Lung (tissue), 12 donors: ENCODE results near the gene DLX1. TPM values are rescaled to one million over a fixed set of nuclear protein-coding genes. Genes with fewer than 3 reads are reported as not detected.

Experiments
- ATAC-seq: fragments of 200-7000 bp; cut with Tn5 transposase; one replicate; pipeline ENCODE4 v1.9.1; 2020; ENCODE audit warnings: moderate number of reproducible peaks; ENCODE audit not compliant: insufficient read depth, low FRiP score
- DNase-seq, 3 donors: peaks; one replicate each; pipeline ENCODE4 v3.0.0-alpha.2; 2013 to 2017
- H3K27ac ChIP-seq, 2 donors: one replicate each; pipeline ENCODE4 v1.5.1; 2013; ENCODE audit warnings: mild to moderate bottlenecking in 2 of 2, moderate library complexity in 2 of 2, control low read depth in 1 of 2, inconsistent platforms in 1 of 2, low read depth in 1 of 2, low read length in 1 of 2
- H3K27me3 ChIP-seq, 3 donors: one replicate each; pipeline ENCODE4 v1.5.1; 2013; ENCODE audit warnings: low read length in 2 of 3; ENCODE audit not compliant: control insufficient read depth in 3 of 3, insufficient read depth in 3 of 3
- H3K36me3 ChIP-seq, 4 donors: one replicate each; pipeline ENCODE4 v1.5.1; 2013; ENCODE audit warnings: low read length in 4 of 4, mild to moderate bottlenecking in 1 of 4, moderate library complexity in 1 of 4; ENCODE audit not compliant: control insufficient read depth in 4 of 4, insufficient read depth in 4 of 4
- H3K4me1 ChIP-seq, 5 donors: one replicate each; pipeline ENCODE4 v1.5.1; 2013; ENCODE audit warnings: low read length in 5 of 5, mild to moderate bottlenecking in 2 of 5, moderate library complexity in 1 of 5; ENCODE audit not compliant: control insufficient read depth in 5 of 5, insufficient read depth in 5 of 5
- H3K4me3 ChIP-seq: one replicate; pipeline ENCODE4 v1.5.1; 2013; ENCODE audit warnings: mild to moderate bottlenecking, control low read depth, moderate library complexity
- H3K9ac ChIP-seq, 2 donors: one replicate each; pipeline ENCODE4 v1.5.1; 2013; ENCODE audit warnings: low read length in 2 of 2, control low read depth in 1 of 2; ENCODE audit not compliant: insufficient read depth in 1 of 2
- H3K9me3 ChIP-seq, 4 donors: one replicate each; pipeline ENCODE4 v1.5.1; 2013; ENCODE audit warnings: low read length in 3 of 4, mild to moderate bottlenecking in 1 of 4, moderate library complexity in 1 of 4; ENCODE audit not compliant: control insufficient read depth in 4 of 4, insufficient read depth in 3 of 4
- WGBS, 2 donors: extraction: QIAGEN DNeasy Blood & Tissue Kit; methylation state at CpG; one replicate each; pipeline ENCODE4 v1.1.7; 2013; 5-methylcytosine and 5-hydroxymethylcytosine counted together
- polyA plus RNA-seq, 2 donors: library from polyadenylated mRNA; stranded (reverse); fragments of 200-250 nt; gene quantifications; one replicate each; pipeline ENCODE4 v1.2.1, GENCODE V29; 2013
- total RNA-seq, 2 donors: library from RNA; depleted of rRNA in 1 of 2; stranded (reverse); fragments of >200 nt in 1 of 2; gene quantifications; one replicate each; pipeline ENCODE4 v1.2.1, GENCODE V29; 2014 to 2021
- TF ChIP-seq, protein P1 (sequence below): IDR thresholded peaks from 2 replicates; pipeline ENCODE4 v1.5.1; 2012; ENCODE audit warnings: mild to moderate bottlenecking; ENCODE audit errors: control extremely low read depth, extremely low read depth
- donor health status: control.
- donor health status: control.
- donor health status: Bipolar disorder and iron deficiency.
- donor health status: healthy.
- donor health status: DM: yes; HTN: yes; CAD: no.

The DLX1 gene
- total and polyA plus RNA-seq, 4 donors: 0.05 TPM; not detected in 3

DNA sequence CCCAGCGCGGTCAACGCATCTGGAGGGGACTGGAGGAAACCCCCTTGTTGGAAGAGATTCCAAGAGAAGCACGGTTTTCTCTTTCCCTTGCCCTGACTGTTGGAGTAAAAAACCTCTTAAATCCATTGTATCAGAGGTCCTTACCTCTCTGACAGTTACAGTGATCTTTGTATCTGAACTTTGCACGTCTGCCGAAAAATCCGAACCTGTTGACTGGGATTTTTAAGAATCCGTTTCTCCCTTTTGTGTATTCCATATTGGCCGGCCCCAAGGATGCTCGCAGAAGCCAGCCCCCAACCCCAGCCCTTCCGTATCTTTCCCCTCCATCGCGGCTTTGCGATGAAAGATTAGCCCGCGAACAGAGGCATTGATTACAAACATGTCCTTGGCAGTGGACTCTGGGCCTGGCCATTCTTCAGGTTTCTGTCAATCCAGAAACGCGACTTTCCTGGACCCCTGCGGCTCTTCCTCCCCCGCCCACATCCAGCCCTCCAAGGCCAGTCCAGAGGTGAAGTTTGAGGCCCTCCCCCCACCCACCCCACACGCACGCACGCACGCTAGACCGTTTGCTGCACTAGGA, 4.6 kb upstream of the DLX1 start:
- 13 to 22% methylated on average over 25 of the region's 25 CpGs for WGBS, 2 donors
- no peak for ATAC-seq
- peak in 1 of 3 donors; percentile 5 for DNase-seq

DNA sequence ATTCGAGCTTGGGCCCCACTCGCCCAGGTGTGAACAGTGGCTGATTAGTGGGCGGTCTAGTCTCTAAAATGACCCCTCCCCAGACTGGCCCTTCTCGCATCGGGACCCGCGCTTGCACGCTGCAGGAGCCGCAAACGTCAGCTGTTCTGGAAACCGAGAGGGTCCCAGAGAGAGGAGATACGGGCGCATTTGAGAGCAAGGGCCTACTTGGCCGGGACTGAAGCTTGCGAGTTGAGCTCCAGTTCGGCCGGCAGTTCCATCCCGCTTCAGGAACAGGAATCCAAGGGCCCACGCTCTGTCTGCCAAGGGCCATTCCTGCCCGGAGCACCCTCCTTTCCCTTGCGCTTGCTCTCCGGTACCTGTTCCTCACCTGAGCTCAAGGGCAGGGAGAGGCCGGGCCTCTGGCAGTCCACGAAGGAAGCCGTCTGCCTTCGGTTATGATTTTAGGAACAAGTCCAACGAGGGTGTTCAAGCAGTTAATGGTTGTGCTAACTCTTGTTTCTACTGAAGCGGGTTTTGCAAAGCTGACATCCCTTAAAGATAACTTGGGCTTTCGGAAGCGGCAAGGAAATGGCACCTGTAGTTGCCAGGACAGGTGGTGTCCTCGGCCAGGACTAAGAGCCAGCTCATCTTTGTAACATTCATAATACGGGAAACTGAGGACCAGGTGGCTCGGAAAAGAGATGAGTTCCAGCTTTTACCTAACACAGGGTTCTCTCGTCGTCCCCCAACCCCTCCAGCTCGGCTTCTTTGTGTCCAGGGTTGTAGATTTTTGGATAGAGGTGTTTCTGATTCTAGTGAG, 3.9 kb upstream of the DLX1 start:
- Histone ChIP-seq H3K9ac (no peak overlapping the region), H3K36me3 (no peaks in the 10 kb centered on the region), H3K4me1 (peaks cover 0 to 19% (median 0%) of the 10 kb centered on the region in 5 donors), H3K27me3 (peaks cover 10 to 98% (median 83%) of the 10 kb centered on the region in 3 donors), H3K4me3 (no peak overlapping the region), H3K27ac (no peak overlapping the region), H3K9me3 (peaks cover 0 to 21% (median 0%) of the 10 kb centered on the region in 4 donors)
- ATAC-seq: no peak
- peak; percentile 27 to 44 (median 44) for DNase-seq
- 9 to 11% methylated on average over 36 of the region's 36 CpGs for WGBS, 2 donors
- TF ChIP-seq, protein P1, sequence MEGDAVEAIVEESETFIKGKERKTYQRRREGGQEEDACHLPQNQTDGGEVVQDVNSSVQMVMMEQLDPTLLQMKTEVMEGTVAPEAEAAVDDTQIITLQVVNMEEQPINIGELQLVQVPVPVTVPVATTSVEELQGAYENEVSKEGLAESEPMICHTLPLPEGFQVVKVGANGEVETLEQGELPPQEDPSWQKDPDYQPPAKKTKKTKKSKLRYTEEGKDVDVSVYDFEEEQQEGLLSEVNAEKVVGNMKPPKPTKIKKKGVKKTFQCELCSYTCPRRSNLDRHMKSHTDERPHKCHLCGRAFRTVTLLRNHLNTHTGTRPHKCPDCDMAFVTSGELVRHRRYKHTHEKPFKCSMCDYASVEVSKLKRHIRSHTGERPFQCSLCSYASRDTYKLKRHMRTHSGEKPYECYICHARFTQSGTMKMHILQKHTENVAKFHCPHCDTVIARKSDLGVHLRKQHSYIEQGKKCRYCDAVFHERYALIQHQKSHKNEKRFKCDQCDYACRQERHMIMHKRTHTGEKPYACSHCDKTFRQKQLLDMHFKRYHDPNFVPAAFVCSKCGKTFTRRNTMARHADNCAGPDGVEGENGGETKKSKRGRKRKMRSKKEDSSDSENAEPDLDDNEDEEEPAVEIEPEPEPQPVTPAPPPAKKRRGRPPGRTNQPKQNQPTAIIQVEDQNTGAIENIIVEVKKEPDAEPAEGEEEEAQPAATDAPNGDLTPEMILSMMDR: no peak

More for the DNA sequence above, 4.6 kb upstream of the DLX1 start:
- no peak overlapping the region for H3K4me3 ChIP-seq
- H3K9me3 ChIP-seq: peaks cover 0 to 20% (median 0%) of the 10 kb centered on the region in 4 donors
- no peak overlapping the region for H3K27ac ChIP-seq
- peaks cover 0 to 15% (median 0%) of the 10 kb centered on the region in 5 donors for H3K4me1 ChIP-seq
- TF ChIP-seq, protein P1: no peak
- H3K36me3 ChIP-seq: no peaks in the 10 kb centered on the region
- peaks cover 10 to 95% (median 76%) of the 10 kb centered on the region in 3 donors for H3K27me3 ChIP-seq
- no peak overlapping the region for H3K9ac ChIP-seq

DNA sequence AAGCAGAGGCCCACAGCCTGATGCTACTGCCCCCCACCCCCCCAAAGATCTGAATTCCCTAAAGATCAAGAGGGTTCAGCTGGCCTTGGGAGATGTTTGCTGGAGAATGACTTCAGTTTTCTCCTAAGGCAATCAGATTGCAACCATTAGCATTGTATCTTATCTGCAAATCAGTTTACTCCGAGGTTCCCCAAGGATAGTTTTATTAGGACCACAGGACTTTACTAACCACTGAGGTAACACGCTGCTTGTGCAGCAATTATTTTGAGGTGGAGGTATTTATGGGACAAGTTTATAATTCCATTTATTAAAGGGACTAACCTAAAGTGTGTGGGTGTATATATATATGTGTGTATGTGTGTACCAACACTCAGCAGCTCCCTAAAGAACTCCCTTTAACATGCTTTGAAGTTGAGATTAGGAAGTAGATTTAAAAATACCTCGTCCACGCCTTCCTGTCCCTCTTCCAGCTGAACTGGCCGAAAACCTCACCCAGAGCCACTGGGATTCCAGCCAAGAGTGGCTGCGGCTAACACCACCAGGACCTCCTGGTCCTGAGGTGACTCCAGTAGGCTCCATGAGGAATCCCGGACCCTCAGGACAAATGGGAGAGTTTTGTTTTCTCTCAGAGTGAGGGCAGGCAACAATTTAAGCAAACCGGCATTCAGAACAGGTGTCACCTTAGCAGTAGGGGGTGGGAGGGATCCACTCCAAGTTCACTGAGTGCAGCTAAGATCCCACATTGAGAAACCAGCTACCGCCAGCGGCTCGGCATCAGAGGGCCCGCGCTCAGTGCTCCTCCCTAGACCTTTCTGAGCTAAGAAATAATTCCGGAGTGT, 3.0 kb upstream of the DLX1 start:
- 10 to 11% methylated on average over 14 of the region's 14 CpGs for WGBS, 2 donors
- ATAC-seq: no peak
- Histone ChIP-seq H3K4me3 (no peak overlapping the region), H3K27me3 (peaks cover 10 to 98% (median 89%) of the 10 kb centered on the region in 3 donors), H3K27ac (no peak overlapping the region), H3K36me3 (no peaks in the 10 kb centered on the region), H3K9me3 (peaks cover 0 to 21% (median 0%) of the 10 kb centered on the region in 4 donors), H3K9ac (no peak overlapping the region), H3K4me1 (peaks cover 0 to 22% (median 0%) of the 10 kb centered on the region in 5 donors)
- TF ChIP-seq, protein P1: no peak
- DNase-seq: peak in 1 of 3 donors; percentile 23
